Measurements from ENCODE around the gene H2BK1. TPM values are rescaled to one million over a fixed set of nuclear protein-coding genes. Genes with fewer than 3 reads are reported as not detected.
A peak's percentile ranks its signal among the peaks of the same experiment; 100 is the strongest.

The H2BK1 gene
- total RNA-seq, 2 donors from 2014 or later, result not detected

GRCh38 chr7:151250181-151251132 lies 40.2 kb upstream of the H2BK1 start:
- Histone ChIP-seq H3K9ac (ENCODE audit: low read depth in 2 of 2, low read length in 2 of 2) (peak overlapping the region in 1 of 2 donors; percentile 20), H3K27ac (peak overlapping the region; percentile 63), H3K4me3 (no peak overlapping the region), H3K27me3 (peaks cover 34% of the 10 kb centered on the region), H3K9me3 (no peaks in the 10 kb centered on the region), H3K36me3 (no peaks in the 10 kb centered on the region), H3K4me1 (no peaks in the 10 kb centered on the region)
- intact Hi-C loops (cut with DNase I), result no loop called here
- no peak for DNase-seq
- no peak for TF ChIP-seq CTCF (IDR thresholded peaks at IDR 0.05)

- peaks cover 41% of the 10 kb centered on the region for H3K27me3 ChIP-seq
- intact Hi-C loops (cut with DNase I), result loop anchor here (10.0 kb wide), 1 partner anchor 125 kb away; no protein-coding TSS in a partner anchor
- DNase-seq, result peak; percentile 49
These were observed 39.4 kb upstream of the H2BK1 start for GRCh38 chr7:151249732-151250072.

GRCh38 chr7:151249034-151249731 lies 38.9 kb upstream of the H2BK1 start:
- Histone ChIP-seq H3K9ac (ENCODE audit: low read depth in 2 of 2, low read length in 2 of 2) (peak overlapping the region; percentile 38 to 61), H3K27me3 (peaks cover 43% of the 10 kb centered on the region)

More at GRCh38 chr7:151249732-151250072, 39.4 kb upstream of the H2BK1 start:
- Histone ChIP-seq H3K9me3 (no peaks in the 10 kb centered on the region), H3K9ac (ENCODE audit: low read depth in 2 of 2, low read length in 2 of 2) (peak overlapping the region in 1 of 2 donors; percentile 38), H3K4me3 (no peak overlapping the region), H3K27ac (peak overlapping the region; percentile 70), H3K36me3 (no peaks in the 10 kb centered on the region), H3K4me1 (peaks cover 5% of the 10 kb centered on the region)
- no peak for TF ChIP-seq CTCF (IDR thresholded peaks at IDR 0.05)

GRCh38 chr7:151248346-151249033 lies 38.2 kb upstream of the H2BK1 start, which contains the start of gene SMARCD3:
TSS of gene SMARCD3 (minus strand) at chr7:151248694. CDS start at chr7:151248562, 132 bp downstream.
- peak within 1 kb of the TSS; percentile 51 to 61 for H3K9ac ChIP-seq (ENCODE audit: low read depth in 2 of 2, low read length in 2 of 2)
- peak; percentile 40 for DNase-seq

More at GRCh38 chr7:151249034-151249731, 38.9 kb upstream of the H2BK1 start:
- no peak for TF ChIP-seq CTCF (IDR thresholded peaks at IDR 0.05)
- Histone ChIP-seq H3K9me3 (no peaks in the 10 kb centered on the region), H3K27ac (peak overlapping the region; percentile 70), H3K36me3 (no peaks in the 10 kb centered on the region), H3K4me1 (peaks cover 8% of the 10 kb centered on the region), H3K4me3 (peak overlapping the region; percentile 47)
- intact Hi-C loops (cut with DNase I), result loop anchor here (10.0 kb wide), 1 partner anchor 124 kb away; no protein-coding TSS in a partner anchor
- peak; percentile 54 for DNase-seq

More at GRCh38 chr7:151248346-151249033, 38.2 kb upstream of the H2BK1 start, which contains the start of gene SMARCD3:
- H3K4me1 ChIP-seq, result peaks cover 8% of the 10 kb centered on the region
- intact Hi-C loops (cut with DNase I), result loop anchor here (10.0 kb wide), 1 partner anchor 124 kb away; no protein-coding TSS in a partner anchor
- no peak for TF ChIP-seq CTCF (IDR thresholded peaks at IDR 0.05)
- peak within 1 kb of the TSS; percentile 70 for H3K27ac ChIP-seq
- peak within 1 kb of the TSS; percentile 47 for H3K4me3 ChIP-seq
- H3K9me3 ChIP-seq, result no peaks in the 10 kb centered on the region
- H3K36me3 ChIP-seq, result no peaks in the 10 kb centered on the region
- peaks cover 43% of the 10 kb centered on the region for H3K27me3 ChIP-seq

Measured in colonic mucosa (tissue), 4 donors.